CD14-positive monocyte (primary cell): ENCODE results near the gene CARMIL1. TPM values are rescaled to one million over a fixed set of nuclear protein-coding genes. Genes with fewer than 3 reads are reported as not detected.

Experiments
- DNase-seq, 3 donors: peaks; one replicate each; pipeline ENCODE4 v3.0.0-alpha.2; 2011 to 2022
- H2AFZ ChIP-seq: 2 replicates; pipeline ENCODE4 v1.6.0; 2012; ENCODE audit warnings: mild to moderate bottlenecking, low read depth, low read length, inconsistent platforms; ENCODE audit not compliant: insufficient read depth, poor library complexity, severe bottlenecking
- H3K27ac ChIP-seq, 2 donors: 1 replicate in 1 of 2; 2 replicates in 1 of 2; pipeline ENCODE4 v1.5.1; 2012 to 2013; ENCODE audit warnings: low read length in 2 of 2, control low read depth in 1 of 2, inconsistent platforms in 1 of 2, low read depth in 1 of 2, mild to moderate bottlenecking in 1 of 2
- H3K27me3 ChIP-seq, 2 donors: one replicate each; pipeline versions ENCODE4 v1.6.0 to v1.6.1; 2011 to 2013; ENCODE audit warnings: low read length in 2 of 2; ENCODE audit not compliant: control insufficient read depth in 2 of 2, insufficient read depth in 2 of 2
- H3K36me3 ChIP-seq, 2 donors: replicated peaks in 1 of 2; 1 replicate in 1 of 2; 2 replicates in 1 of 2; pipeline versions ENCODE4 v1.5.1 to v1.6.1; 2012 to 2013; ENCODE audit warnings: low read length in 2 of 2, control low read depth in 1 of 2, inconsistent platforms in 1 of 2, mild to moderate bottlenecking in 1 of 2; ENCODE audit not compliant: insufficient read depth in 2 of 2, control insufficient read depth in 1 of 2
- H3K4me1 ChIP-seq, 2 donors: 1 replicate in 1 of 2; 2 replicates in 1 of 2; pipeline versions ENCODE4 v1.5.1 to v1.6.1; 2012 to 2013; ENCODE audit warnings: low read length in 2 of 2, control low read depth in 1 of 2, inconsistent platforms in 1 of 2, mild to moderate bottlenecking in 1 of 2, moderate library complexity in 1 of 2; ENCODE audit not compliant: insufficient read depth in 2 of 2, control insufficient read depth in 1 of 2
- H3K4me2 ChIP-seq: replicated peaks from 2 replicates; pipeline ENCODE3; 2012; ENCODE audit warnings: low read length, moderate library complexity, mild to moderate bottlenecking; ENCODE audit not compliant: poor library complexity, severe bottlenecking; ENCODE audit errors: extremely low read depth
- H3K4me3 ChIP-seq, 3 experiments: fragments of 200-600 bp in 1 of 3; sonication (generic) in 1 of 3; replicated peaks in 1 of 3; 1 replicate in 2 of 3; 2 replicates in 1 of 3; pipeline ENCODE4 v1.5.1; 2011 to 2013; ENCODE audit warnings: low read length in 3 of 3, mild to moderate bottlenecking in 3 of 3, control low read depth in 2 of 3, low read depth in 2 of 3, inconsistent platforms in 1 of 3, moderate library complexity in 1 of 3
- H3K79me2 ChIP-seq: 2 replicates; pipeline ENCODE4 v1.6.0; 2012; ENCODE audit warnings: mild to moderate bottlenecking, control low read depth, inconsistent platforms, low read length, moderate library complexity; ENCODE audit not compliant: insufficient read depth
- H3K9ac ChIP-seq: 2 replicates; pipeline ENCODE4 v1.6.0; 2017; ENCODE audit warnings: low read length, mild to moderate bottlenecking; ENCODE audit not compliant: insufficient read depth, poor library complexity, severe bottlenecking
- H3K9me3 ChIP-seq, 2 donors: replicated peaks in 1 of 2; 1 replicate in 1 of 2; 2 replicates in 1 of 2; pipeline versions ENCODE4 v1.5.1 to v1.6.1; 2012 to 2013; ENCODE audit warnings: low read length in 2 of 2, control low read depth in 1 of 2; ENCODE audit not compliant: control insufficient read depth in 1 of 2, insufficient read depth in 1 of 2
- H4K20me1 ChIP-seq: 2 replicates; pipeline ENCODE4 v1.6.0; 2012; ENCODE audit warnings: mild to moderate bottlenecking, low read length, control low read depth, moderate library complexity; ENCODE audit not compliant: insufficient read depth
- H3K27ac Mint-ChIP-seq, 7 donors: one replicate each; pipeline ENCODE4 v1.8.0; 2020; ENCODE audit warnings: mild to moderate bottlenecking in 7 of 7, mixed read lengths in 7 of 7, moderate library complexity in 6 of 7, inconsistent platforms in 2 of 7
- H3K27me3 Mint-ChIP-seq, 3 donors: one replicate each; pipeline ENCODE4 v1.8.0; 2021 to 2022; ENCODE audit warnings: low read depth in 3 of 3, mild to moderate bottlenecking in 3 of 3, mixed read lengths in 3 of 3, moderate library complexity in 3 of 3, inconsistent platforms in 1 of 3
- H3K36me3 Mint-ChIP-seq, 2 donors: one replicate each; pipeline ENCODE4 v1.8.0; 2020; ENCODE audit warnings: mixed read lengths in 2 of 2, inconsistent platforms in 1 of 2, mild to moderate bottlenecking in 1 of 2
- H3K4me1 Mint-ChIP-seq: one replicate; pipeline ENCODE4 v1.8.0; 2020; ENCODE audit warnings: mild to moderate bottlenecking, mixed read lengths
- H3K4me3 Mint-ChIP-seq, 2 donors: one replicate each; pipeline ENCODE4 v1.8.0; 2020; ENCODE audit warnings: mild to moderate bottlenecking in 2 of 2, mixed read lengths in 2 of 2, moderate library complexity in 1 of 2
- H3K9me3 Mint-ChIP-seq, 7 donors: one replicate each; pipeline ENCODE4 v1.8.0; 2020 to 2022; ENCODE audit warnings: mixed read lengths in 7 of 7, mild to moderate bottlenecking in 6 of 7, moderate library complexity in 6 of 7, inconsistent platforms in 2 of 7
- CTCF ChIP-seq: fragments of 200-600 bp; IDR thresholded peaks from one replicate; pipeline ENCODE4 v1.8.0; 2022; ENCODE audit warnings: antibody characterized with exemption, mild to moderate bottlenecking
- WGBS: methylation state at CpG from one replicate; pipeline ENCODE4 v1.1.5; 2013; ENCODE audit warnings: missing lambda C conversion rate; ENCODE audit not compliant: insufficient coverage; 5-methylcytosine and 5-hydroxymethylcytosine counted together
- intact Hi-C, 2 donors: fragments of 100-400 bp; cut with micrococcal nuclease; formaldehyde crosslinking; loops; one replicate each; pipeline versions ENCODE4 v1.15.0 to v1.15.1; 2023
- polyA plus RNA-seq, 3 donors: library from polyadenylated mRNA; depleted of rRNA in 1 of 3; unstranded in 2 of 3; stranded (reverse) in 1 of 3; fragments of 300-500 nt in 2 of 3; fragments of >200 nt in 1 of 3; fragmentation: Illumina TruSeq in 2 of 3; gene quantifications; 1 replicate in 2 of 3; 2 replicates in 1 of 3; pipeline ENCODE4 v1.2.3, GENCODE V29; 2012 to 2021

CARMIL1 gene
- polyA plus RNA-seq, 3 donors, result 0.30 to 0.49 (median 0.41) TPM

GRCh38 chr6:25511376-25511775, 232.2 kb downstream of the CARMIL1 start:
- DNase-seq, result no peak
- H3K27ac ChIP-seq, result no peak overlapping the region
- no peak for TF ChIP-seq CTCF
- H3K9ac ChIP-seq, result no peak overlapping the region
- intact Hi-C loops, result no loop called here
- Mint-ChIP-seq H3K4me3 (no peak overlapping the region), H3K27me3 (no peaks in the 10 kb centered on the region), H3K27ac (no peak overlapping the region), H3K36me3 (no peaks in the 10 kb centered on the region), H3K9me3 (peaks cover 0 to 1% (median 0%) of the 10 kb centered on the region in 7 donors), H3K4me1 (no peaks in the 10 kb centered on the region)
- H3K36me3 ChIP-seq, result no peaks in the 10 kb centered on the region
- H3K4me2 ChIP-seq, result no peak overlapping the region
- H3K9me3 ChIP-seq, result no peaks in the 10 kb centered on the region
- WGBS, result no CpG with 5 or more reads among the region's 2 CpGs
- no peaks in the 10 kb centered on the region for H3K79me2 ChIP-seq
- H3K4me1 ChIP-seq, result no peaks in the 10 kb centered on the region
- H4K20me1 ChIP-seq, result no peaks in the 10 kb centered on the region
- H2AFZ ChIP-seq, result no peak overlapping the region
- H3K4me3 ChIP-seq, result no peak overlapping the region
- H3K27me3 ChIP-seq, result no peaks in the 10 kb centered on the region

GRCh38 chr6:25512560-25512959, 233.4 kb downstream of the CARMIL1 start:
- H3K27me3 Mint-ChIP-seq, result no peaks in the 10 kb centered on the region
- no peaks in the 10 kb centered on the region for H3K4me1 ChIP-seq
- no peaks in the 10 kb centered on the region for H3K9me3 ChIP-seq
- intact Hi-C loops, result no loop called here
- no peaks in the 10 kb centered on the region for H3K79me2 ChIP-seq
- H2AFZ ChIP-seq, result no peak overlapping the region
- H3K27me3 ChIP-seq, result no peaks in the 10 kb centered on the region
- H3K36me3 Mint-ChIP-seq, result no peaks in the 10 kb centered on the region
- H4K20me1 ChIP-seq, result no peaks in the 10 kb centered on the region
- no peaks in the 10 kb centered on the region for H3K36me3 ChIP-seq
- H3K9ac ChIP-seq, result no peak overlapping the region
- no peak overlapping the region for H3K4me3 Mint-ChIP-seq
- H3K4me2 ChIP-seq, result no peak overlapping the region
- DNase-seq, result no peak
- H3K27ac Mint-ChIP-seq, result no peak overlapping the region
- TF ChIP-seq CTCF, result no peak
- H3K27ac ChIP-seq, result no peak overlapping the region
- peaks cover 0 to 1% (median 0%) of the 10 kb centered on the region in 7 donors for H3K9me3 Mint-ChIP-seq
- no peak overlapping the region for H3K4me3 ChIP-seq
- peaks cover 1% of the 10 kb centered on the region for H3K4me1 Mint-ChIP-seq
